ENCODE data around the gene NFKB1.

NFKB1 gene

DNA sequence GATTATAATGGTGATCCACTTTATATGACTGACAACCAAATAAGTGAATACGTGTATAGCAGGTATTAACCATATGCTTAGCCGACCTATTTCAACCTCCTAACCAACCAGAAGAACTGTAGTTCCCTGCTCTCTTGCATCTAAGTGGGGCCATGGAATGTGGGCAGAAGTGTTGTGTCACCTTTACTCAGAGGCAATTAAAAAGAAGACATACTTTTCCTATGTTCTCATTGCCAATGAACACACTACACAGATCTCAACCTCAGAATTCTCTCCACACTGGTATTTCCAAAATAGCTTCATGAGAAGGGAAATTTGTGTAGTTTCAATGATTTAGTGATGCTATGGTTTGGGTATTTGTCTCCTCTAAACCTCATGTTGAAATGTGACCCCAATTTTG is 3.2 kb upstream of the NFKB1 start:
- no peak for DNase-seq

DNA sequence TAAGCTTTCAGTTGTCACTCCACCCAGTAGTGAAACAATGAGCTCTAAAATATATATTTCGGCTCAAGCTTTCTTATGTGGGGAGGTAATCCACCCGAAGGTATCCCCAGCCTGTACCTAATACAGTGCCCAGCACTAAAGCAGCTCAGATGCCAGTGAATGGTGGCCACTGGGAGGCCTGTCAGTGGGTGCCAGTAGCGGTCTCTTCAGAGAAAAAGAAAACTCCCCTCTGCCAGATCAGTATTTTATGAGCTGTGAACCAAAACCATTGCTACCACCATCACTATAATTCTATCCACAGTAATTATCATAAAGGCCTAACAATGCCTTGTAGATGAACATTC is 835 bp upstream of the NFKB1 start:
- peak in 4 of 14 donors; percentile 19 to 69 (median 30) for DNase-seq

- DNase-seq, result peak in 1 of 14 donors; percentile 79
These were observed 213 bp downstream of the NFKB1 start for GRCh38 chr4:102501447-102501696.

DNA sequence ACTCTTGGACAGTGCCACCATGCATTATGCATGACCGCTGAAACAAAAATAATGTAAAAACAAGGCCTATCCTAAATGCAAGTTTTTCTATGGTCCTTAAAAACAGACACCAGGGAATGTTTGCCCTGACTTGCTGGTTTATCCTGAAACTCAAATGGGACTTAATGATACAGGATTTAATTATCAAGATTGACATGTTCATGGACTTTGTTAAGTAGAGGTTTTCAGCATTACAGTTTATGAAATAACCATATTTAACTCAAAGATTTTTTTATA is 1.3 kb downstream of the NFKB1 start:
- no peak for DNase-seq

DNA sequence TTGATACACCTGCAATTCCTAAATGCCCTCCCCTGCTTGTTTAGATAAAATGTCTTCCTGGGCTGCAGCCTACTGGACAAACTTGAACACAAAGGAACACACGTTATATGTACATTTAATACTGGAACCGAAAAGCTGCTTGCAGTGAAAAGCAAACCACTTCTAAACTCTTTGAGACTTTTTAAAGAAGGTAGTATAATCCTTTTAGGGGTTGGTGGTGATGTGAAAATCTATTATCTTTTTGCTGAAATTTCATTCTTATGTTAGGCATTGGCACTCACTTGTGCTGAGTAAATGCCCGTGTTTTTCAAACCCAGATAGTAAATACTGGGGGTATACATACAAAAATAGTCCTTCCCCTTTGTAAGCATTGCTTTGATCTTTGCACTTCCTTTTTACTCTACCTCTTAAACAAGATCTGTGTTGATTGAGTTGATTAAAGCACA is 2.2 kb downstream of the NFKB1 start:
- DNase-seq, result peak in 1 of 14 donors; percentile 66

- peak in 2 of 14 donors; percentile 21 to 32 for DNase-seq
These were observed 3.0 kb downstream of the NFKB1 start for GRCh38 chr4:102503831-102504786.

GRCh38 chr4:102504941-102505340 is 3.8 kb downstream of the NFKB1 start:
- no peak for DNase-seq

- DNase-seq, result no peak
These were observed 4.5 kb downstream of the NFKB1 start for GRCh38 chr4:102505708-102506107.

DNA sequence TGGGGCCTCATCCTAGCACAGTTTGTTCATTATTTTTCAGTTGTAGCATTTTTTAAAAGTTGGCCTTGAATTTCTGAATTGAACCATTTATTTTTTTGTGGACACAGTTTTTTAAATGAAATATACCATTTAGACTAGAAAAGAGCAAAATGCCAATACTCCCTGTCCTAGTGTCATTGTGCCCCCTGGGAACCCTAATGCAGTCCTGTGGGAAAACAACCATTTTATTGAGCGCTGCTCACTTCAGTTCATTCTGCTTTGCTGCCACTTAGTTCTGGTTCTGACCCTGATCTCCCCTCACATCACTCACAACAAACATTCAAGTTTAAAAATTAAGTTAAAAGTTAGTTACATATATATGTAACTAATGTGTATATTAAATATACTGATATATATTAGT is 5.4 kb downstream of the NFKB1 start:
- DNase-seq, result no peak

DNA sequence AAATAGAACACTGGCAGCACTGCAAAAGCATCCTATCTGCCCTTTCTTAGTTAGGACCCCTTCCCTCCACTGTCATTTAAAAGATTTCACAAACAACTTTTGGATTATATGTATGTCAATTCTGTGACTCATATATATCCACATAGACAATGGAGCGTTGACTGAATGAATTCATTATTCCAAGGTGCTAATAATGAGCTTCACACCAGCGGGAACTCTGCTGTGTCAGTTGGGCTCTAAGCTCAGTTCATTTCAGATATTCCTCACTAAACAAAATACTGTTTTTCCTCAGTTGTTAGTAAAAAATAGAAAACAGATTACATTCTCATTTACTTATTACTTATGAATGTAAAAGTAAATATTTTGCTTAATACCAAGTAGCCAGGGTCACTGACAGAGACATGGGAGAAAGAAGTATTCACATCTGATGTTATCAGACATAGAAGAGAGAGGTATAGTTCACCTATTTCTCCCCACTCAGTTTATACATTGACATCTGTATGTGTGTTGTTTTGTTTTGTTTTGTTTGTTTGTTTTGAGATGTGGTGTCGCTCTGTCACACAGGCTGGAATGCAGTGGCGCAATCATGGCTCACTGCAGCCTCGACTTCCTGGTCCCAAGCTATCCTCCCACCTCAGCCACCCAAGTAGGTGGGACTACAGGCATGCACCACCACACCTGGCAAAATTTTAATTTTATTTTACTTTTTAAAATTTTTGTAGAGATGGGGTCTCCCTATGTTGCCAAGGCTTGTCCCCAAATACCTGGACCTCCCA is 10.9 kb downstream of the NFKB1 start:
- DNase-seq, result no peak

DNA sequence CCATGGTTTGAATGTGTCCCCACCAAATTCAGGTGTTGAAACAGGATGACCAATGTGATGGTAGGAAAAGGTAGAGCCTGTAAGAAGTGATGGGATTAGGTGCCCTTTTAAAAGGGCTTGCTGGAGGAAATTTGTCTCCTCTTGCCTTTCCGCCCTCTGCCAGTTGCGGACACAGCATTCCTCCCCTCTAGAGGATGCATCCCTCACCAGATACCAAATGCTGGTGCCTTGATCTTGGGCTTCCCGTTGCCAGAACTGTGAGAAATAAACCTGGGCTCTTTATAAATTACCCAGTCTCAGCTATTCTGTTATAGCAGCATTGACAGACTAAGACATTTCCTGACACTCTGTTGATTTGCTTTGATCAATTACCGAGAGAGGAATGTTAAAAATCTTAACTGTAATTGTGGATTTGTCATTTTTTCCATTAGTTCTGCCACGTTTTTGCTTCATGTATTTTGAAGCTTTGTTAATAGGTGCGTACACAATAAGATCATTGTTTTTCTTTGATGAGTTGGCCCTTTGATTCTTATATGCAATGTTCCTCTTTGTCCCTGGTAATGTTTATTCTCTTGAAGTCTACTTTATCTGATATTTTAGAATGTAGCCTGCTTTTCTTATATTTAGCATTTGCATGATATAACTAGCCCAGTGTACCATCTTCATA is 13.3 kb downstream of the NFKB1 start:
- DNase-seq, result no peak

GRCh38 chr4:102517753-102518152 is 16.6 kb downstream of the NFKB1 start:
- DNase-seq, result no peak

DNA sequence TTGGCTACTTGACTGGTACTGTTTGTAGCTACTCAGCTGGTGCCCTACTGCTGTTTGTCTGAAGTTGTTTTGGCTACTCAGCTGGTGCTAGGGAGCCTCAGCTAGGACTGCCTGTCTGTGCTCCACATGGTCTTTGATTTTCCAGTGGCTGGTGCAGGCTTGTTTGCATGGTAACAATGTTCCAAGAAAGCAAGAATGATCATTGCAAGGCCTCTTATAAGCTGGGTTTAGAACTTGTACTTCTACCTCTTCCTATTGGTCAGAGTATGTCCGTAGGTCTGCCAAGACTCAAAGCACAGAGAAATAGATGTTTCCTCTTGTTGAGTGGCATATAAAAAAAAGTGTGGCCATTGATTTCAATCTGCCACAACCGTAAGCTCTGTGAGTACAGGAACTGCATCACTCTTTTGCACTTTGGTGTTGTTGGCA is 17.6 kb downstream of the NFKB1 start:
- DNase-seq, result peak in 1 of 14 donors; percentile 9

DNA sequence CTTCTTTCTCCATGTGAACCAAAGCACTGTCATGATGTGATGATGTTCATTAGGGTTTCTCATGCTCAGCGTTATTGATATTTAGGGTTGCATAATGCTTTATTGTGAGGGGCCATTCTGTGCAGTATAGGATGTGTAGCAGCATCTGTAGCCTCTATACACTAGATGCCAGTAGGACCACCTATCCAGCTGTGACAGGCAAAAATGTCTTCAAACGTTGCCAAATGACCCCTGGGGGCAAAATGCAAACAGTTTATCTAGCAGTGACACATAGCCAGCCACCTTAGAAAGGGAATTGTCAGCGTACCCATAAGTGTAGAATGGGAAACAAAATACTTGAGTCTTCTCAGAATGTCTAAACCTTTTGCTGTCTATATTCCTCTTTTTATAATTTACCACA is 18.8 kb downstream of the NFKB1 start:
- DNase-seq, result no peak

DNA sequence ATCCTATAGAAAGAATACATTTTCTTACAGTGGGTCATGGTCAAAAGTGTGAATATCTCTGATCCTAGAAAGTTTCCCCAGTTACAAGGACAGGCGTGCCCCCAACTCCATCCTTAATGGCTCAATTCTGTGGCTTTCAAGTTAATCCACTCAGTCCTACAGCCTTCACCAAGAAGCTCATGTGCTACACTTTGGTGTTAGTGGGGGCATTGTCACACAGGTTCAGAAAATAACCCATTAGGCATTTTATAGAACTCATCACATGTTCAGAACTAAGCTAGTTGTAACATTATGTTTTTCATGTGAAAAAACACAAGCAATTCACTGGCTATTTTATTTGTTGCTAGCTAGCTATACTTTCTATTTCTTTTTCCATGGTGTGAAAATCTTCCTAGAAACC is 20.4 kb downstream of the NFKB1 start:
- DNase-seq, result no peak

- no peak for DNase-seq
These were observed 20.9 kb downstream of the NFKB1 start for GRCh38 chr4:102522031-102522440.

DNA sequence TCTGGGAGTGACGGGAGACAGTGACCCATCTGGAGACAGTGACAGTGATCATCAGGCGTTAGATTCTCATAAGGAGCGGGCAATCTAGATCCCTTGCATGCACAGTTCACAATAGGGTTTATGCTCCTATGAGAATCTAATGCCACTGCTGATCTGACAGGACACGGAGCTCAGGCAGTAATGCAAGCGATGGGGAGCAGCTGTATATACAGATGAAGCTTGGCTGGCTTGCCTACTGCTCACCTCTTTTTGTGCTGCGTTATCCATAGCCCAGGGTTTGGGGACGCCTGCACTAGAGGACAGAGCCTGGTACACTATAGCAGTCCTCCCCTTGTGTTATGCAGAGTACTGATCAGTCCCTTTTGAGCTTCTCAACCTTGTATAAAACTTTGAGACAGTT is 23.5 kb downstream of the NFKB1 start:
- no peak for DNase-seq

DNA sequence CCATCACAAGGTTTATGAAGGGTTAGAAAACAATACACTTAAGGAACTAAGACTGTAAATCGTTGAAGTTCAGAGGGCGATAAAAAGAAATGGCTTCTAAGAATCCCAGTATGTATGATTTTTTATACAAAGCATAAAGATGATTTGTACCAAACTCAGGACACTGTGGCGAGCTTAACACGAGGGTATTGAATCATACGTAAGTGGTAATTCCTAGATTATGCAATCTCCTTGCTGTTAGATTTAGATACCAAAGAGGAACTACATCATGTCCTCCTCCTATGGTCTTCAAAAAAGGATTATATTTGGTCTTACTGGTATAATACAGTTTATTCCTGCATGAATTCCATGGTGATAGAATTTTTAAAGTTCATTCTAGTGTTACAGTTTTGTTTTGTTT is 23.9 kb downstream of the NFKB1 start:
- no peak for DNase-seq

GRCh38 chr4:102525504-102525903 is 24.3 kb downstream of the NFKB1 start:
- DNase-seq, result no peak

DNA sequence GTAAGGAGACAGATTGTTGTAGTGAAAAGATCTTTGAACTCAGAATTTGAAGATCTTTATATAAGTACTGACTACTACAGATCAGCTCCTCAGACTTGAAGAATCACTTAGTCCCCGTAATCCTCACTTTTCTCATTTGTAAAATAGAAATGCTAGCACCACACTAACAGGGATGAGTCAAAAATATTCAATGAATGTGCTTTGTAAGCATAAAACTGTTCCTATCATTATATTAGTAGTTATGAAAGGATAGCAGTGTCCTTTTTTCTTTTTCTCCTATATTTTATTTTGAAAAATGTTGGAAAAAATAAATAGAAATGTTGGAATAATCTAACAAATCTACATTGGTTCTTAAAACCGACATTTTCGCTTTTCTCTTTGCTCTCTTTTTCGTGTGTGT is 25.4 kb downstream of the NFKB1 start:
- no peak for DNase-seq

GRCh38 chr4:102527695-102528283 is 26.6 kb downstream of the NFKB1 start:
- no peak for DNase-seq

DNA sequence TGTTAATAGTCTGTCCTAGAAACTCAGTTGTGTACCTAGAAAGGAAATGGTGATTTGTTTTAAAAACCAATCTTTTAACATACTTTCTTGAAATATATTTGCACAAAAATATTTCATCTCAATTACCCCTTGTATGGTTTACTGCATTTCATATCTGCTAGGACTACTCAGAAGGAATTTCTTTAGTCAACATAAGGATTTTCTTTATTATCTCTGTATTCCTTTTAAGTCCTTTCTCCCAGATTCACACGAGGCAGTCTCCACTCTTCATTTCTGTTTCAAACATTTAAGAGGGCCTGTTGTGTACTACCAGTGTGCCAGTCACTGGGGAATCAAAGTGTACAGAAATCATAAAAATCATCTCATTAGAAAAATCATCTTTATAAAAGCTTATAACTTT is 28.8 kb downstream of the NFKB1 start:
- no peak for DNase-seq

DNA sequence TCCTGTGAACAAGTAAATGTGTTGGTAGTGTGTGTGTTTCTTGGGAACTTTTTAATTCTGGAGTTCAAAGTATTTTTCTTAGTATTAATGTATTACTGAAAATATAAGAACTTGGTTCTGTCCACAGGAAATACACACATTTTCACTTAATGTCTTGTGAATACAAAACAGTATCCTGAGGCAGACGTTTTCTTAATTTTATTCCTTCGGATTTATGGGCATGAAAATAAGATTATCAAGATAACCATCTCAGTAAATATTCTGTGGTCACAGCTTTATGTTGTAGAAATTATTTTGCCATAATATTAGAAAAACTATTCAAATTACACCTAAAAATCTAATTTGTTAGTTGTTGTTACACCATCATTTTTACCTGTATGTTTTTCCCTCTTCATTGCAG is 29.8 kb downstream of the NFKB1 start:
- DNase-seq, result no peak
